H9 (cell line): ENCODE measurements around the gene TXNRD1. TPM values are rescaled to one million over a fixed set of nuclear protein-coding genes. Genes with fewer than 3 reads are reported as not detected.

Experiments
- DNase-seq: peaks from one replicate; pipeline ENCODE4 v3.0.0-alpha.2; 2017
- H2AFZ ChIP-seq: one replicate; pipeline ENCODE4 v1.6.1; 2013; ENCODE audit warnings: mild to moderate bottlenecking, low read length, control low read depth, moderate library complexity
- H2AK5ac ChIP-seq: 2 replicates; pipeline ENCODE4 v1.6.1; 2013; ENCODE audit warnings: low read length, control low read depth, mixed read lengths; ENCODE audit not compliant: insufficient read length
- H2BK120ac ChIP-seq: one replicate; pipeline ENCODE4 v1.6.1; 2013; ENCODE audit warnings: low read depth, mild to moderate bottlenecking, low read length, control low read depth, inconsistent platforms; ENCODE audit not compliant: poor library complexity, severe bottlenecking
- H2BK12ac ChIP-seq: 2 replicates; pipeline ENCODE4 v1.6.1; 2013; ENCODE audit warnings: low read length, control low read depth, mixed read lengths, low read depth; ENCODE audit not compliant: insufficient read length
- H2BK15ac ChIP-seq: 2 replicates; pipeline ENCODE4 v1.6.1; 2013; ENCODE audit warnings: low read depth, low read length, control low read depth
- H2BK20ac ChIP-seq: one replicate; pipeline ENCODE4 v1.6.1; 2013; ENCODE audit warnings: low read depth, mild to moderate bottlenecking, low read length, control low read depth, inconsistent platforms; ENCODE audit not compliant: poor library complexity, severe bottlenecking
- H2BK5ac ChIP-seq: 2 replicates; pipeline ENCODE4 v1.6.1; 2013; ENCODE audit warnings: low read length, control low read depth, mixed read lengths; ENCODE audit not compliant: insufficient read length
- H3K14ac ChIP-seq: 2 replicates; pipeline ENCODE4 v1.6.1; 2013; ENCODE audit warnings: low read length, control low read depth; ENCODE audit not compliant: insufficient read depth
- H3K18ac ChIP-seq: 2 replicates; pipeline ENCODE4 v1.6.1; 2013; ENCODE audit warnings: low read depth, mild to moderate bottlenecking, mixed read lengths, low read length, control low read depth; ENCODE audit not compliant: insufficient read length
- H3K23ac ChIP-seq: 2 replicates; pipeline ENCODE4 v1.6.1; 2013; ENCODE audit warnings: low read length, control low read depth, mixed read lengths, low read depth; ENCODE audit not compliant: insufficient read length
- H3K23me2 ChIP-seq: 2 replicates; pipeline ENCODE4 v1.6.1; 2013; ENCODE audit warnings: low read depth, mild to moderate bottlenecking, mixed read lengths, low read length, control low read depth; ENCODE audit not compliant: insufficient read length, poor library complexity, severe bottlenecking
- H3K27ac ChIP-seq: 2 replicates; pipeline ENCODE4 v1.5.1; 2013; ENCODE audit warnings: low read length, control low read depth, mixed read lengths, low read depth; ENCODE audit not compliant: insufficient read length
- H3K27me3 ChIP-seq: 2 replicates; pipeline ENCODE4 v1.6.1; 2013; ENCODE audit warnings: low read length, control low read depth, inconsistent platforms; ENCODE audit not compliant: insufficient read depth
- H3K4ac ChIP-seq: 2 replicates; pipeline ENCODE4 v1.6.1; 2013; ENCODE audit warnings: low read depth, mild to moderate bottlenecking, control low read depth, inconsistent platforms, low read length, moderate library complexity
- H3K4me1 ChIP-seq: 2 replicates; pipeline ENCODE4 v1.6.1; 2013; ENCODE audit warnings: low read length, control low read depth, inconsistent platforms; ENCODE audit not compliant: insufficient read depth
- H3K4me2 ChIP-seq: 2 replicates; pipeline ENCODE4 v1.6.1; 2013; ENCODE audit warnings: low read length, control low read depth, mixed read lengths; ENCODE audit not compliant: insufficient read length, insufficient read depth
- H3K56ac ChIP-seq: 2 replicates; pipeline ENCODE4 v1.6.1; 2013; ENCODE audit warnings: low read depth, mild to moderate bottlenecking, mixed read lengths, low read length, control low read depth; ENCODE audit not compliant: insufficient read length
- H3K79me1 ChIP-seq: 2 replicates; pipeline ENCODE4 v1.6.1; 2013; ENCODE audit warnings: low read depth, mild to moderate bottlenecking, moderate library complexity, low read length, control low read depth, inconsistent platforms; ENCODE audit not compliant: insufficient read depth, poor library complexity, severe bottlenecking
- H3K79me2 ChIP-seq: 2 replicates; pipeline ENCODE4 v1.6.1; 2013; ENCODE audit warnings: low read length, control low read depth, inconsistent platforms; ENCODE audit not compliant: insufficient read depth
- H3K9ac ChIP-seq: 2 replicates; pipeline ENCODE4 v1.6.1; 2013; ENCODE audit warnings: low read length, control low read depth, mixed read lengths; ENCODE audit not compliant: insufficient read length; ENCODE audit errors: extremely low read depth
- H3K9me3 ChIP-seq: one replicate; pipeline ENCODE4 v1.6.1; 2013; ENCODE audit warnings: low read depth, low read length, inconsistent platforms; ENCODE audit not compliant: control insufficient read depth
- H3T11ph ChIP-seq: one replicate; pipeline ENCODE4 v1.6.1; 2013; ENCODE audit warnings: mild to moderate bottlenecking, low read length, control low read depth, inconsistent platforms
- H4K20me1 ChIP-seq: one replicate; pipeline ENCODE4 v1.6.1; 2013; ENCODE audit not compliant: control insufficient read depth, insufficient read length, insufficient read depth
- H4K5ac ChIP-seq: 2 replicates; pipeline ENCODE4 v1.6.1; 2013; ENCODE audit warnings: low read depth, mild to moderate bottlenecking, mixed read lengths, low read length, control low read depth; ENCODE audit not compliant: insufficient read length
- H4K8ac ChIP-seq: replicated peaks from 2 replicates; pipeline ENCODE4 v1.6.1; 2013; ENCODE audit warnings: low read length, control low read depth, mixed read lengths, low read depth; ENCODE audit not compliant: insufficient read length
- H4K91ac ChIP-seq: 2 replicates; pipeline ENCODE4 v1.6.1; 2013; ENCODE audit warnings: low read depth, mild to moderate bottlenecking, moderate library complexity, mixed read lengths, low read length, control low read depth; ENCODE audit not compliant: insufficient read length
- H3K27ac Mint-ChIP-seq, 3 experiments: 2 replicates in 2 of 3; 3 replicates in 1 of 3; pipeline ENCODE4 v1.8.0; 2020 to 2021; ENCODE audit warnings: mixed read lengths in 3 of 3, mild to moderate bottlenecking in 1 of 3, moderate library complexity in 1 of 3
- H3K27me3 Mint-ChIP-seq: 2 replicates; pipeline ENCODE4 v1.8.0; 2021; ENCODE audit warnings: low read depth, mild to moderate bottlenecking, moderate library complexity, mixed read lengths
- H3K36me3 Mint-ChIP-seq, 3 experiments: 2 replicates in 2 of 3; 3 replicates in 1 of 3; pipeline ENCODE4 v1.8.0; 2020 to 2021; ENCODE audit warnings: low read depth in 3 of 3, mixed read lengths in 3 of 3; ENCODE audit not compliant: insufficient read depth in 1 of 3
- H3K4me1 Mint-ChIP-seq, 2 experiments: 2 replicates each; pipeline ENCODE4 v1.8.0; 2020; ENCODE audit warnings: mixed read lengths in 2 of 2
- H3K4me3 Mint-ChIP-seq, 2 experiments: 2 replicates in 1 of 2; 3 replicates in 1 of 2; pipeline ENCODE4 v1.8.0; 2020 to 2021; ENCODE audit warnings: mild to moderate bottlenecking in 2 of 2, mixed read lengths in 2 of 2, moderate library complexity in 1 of 2
- H3K9me3 Mint-ChIP-seq, 2 experiments: 2 replicates in 1 of 2; 3 replicates in 1 of 2; pipeline ENCODE4 v1.8.0; 2020; ENCODE audit warnings: mild to moderate bottlenecking in 2 of 2, mixed read lengths in 2 of 2, moderate library complexity in 1 of 2
- WGBS: extraction: QIAGEN DNeasy Blood & Tissue Kit; methylation state at CpG from one replicate; pipeline ENCODE4 v1.1.7; 2013; ENCODE audit warnings: missing lambda C conversion rate, low lambda C conversion rate, mixed read lengths; ENCODE audit not compliant: insufficient read length; ENCODE audit errors: extremely low coverage; 5-methylcytosine and 5-hydroxymethylcytosine counted together
- total RNA-seq: library from RNA; stranded (reverse); gene quantifications from 2 replicates; pipeline ENCODE4 v1.2.1, GENCODE V29; 2021
- TF ChIP-seq, protein P1 (sequence below): fragments of 200-600 bp; sonication (generic); conservative IDR thresholded peaks from 3 replicates; pipeline ENCODE4 v1.8.0; 2021; ENCODE audit warnings: antibody characterized with exemption, mild to moderate bottlenecking

Gene TXNRD1
- total RNA-seq, 1 experiment from 2014 or later = 100 TPM

DNA sequence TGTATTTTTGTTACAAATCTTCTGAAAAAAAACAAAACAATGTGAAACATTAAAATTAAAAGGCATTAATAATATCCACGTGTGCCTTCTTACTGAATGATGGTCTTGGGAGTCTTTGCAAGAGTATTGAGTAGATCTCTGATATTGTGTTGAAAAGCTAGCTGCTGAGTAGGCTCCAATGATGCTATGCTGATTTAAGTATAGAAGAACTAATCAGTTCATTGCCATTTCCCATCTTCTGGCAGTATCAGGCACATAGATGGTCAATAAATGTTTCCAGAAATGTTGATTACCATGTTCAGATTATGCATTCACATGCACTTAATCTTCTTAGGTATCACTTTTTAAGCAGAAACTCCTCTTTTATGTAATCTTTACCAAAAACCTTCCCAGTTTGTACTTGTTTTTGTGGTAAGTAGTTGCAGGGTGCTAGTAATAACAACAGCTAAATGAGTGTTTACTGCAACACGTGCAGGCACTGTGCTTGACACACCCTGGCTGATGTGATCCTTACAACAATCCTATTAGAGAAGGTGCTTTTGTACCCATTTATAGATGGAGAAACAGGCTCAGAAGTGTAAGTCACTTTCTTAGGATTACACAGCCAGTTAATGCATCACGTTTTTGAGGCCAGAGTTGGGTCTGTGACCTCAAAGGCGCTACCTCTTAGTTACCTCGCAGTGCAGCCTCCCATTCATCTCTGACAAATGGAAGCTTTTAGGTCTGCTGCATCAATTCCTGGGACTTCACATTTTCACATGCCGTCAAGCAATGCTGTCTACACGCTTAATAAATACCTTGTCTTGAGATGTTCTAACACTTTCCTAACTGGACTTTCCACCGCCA is 134.9 kb downstream of the TXNRD1 start:
- Histone ChIP-seq H2BK20ac (no peak overlapping the region), H3K27ac (peak overlapping the region; percentile 33), H3K56ac (no peak overlapping the region), H3K9ac (no peak overlapping the region), H3K27me3 (no peaks in the 10 kb centered on the region), H4K8ac (no peak overlapping the region), H3T11ph (no peak overlapping the region), H3K79me2 (no peaks in the 10 kb centered on the region), H3K4me1 (peaks cover 9% of the 10 kb centered on the region), H3K79me1 (no peaks in the 10 kb centered on the region), H4K91ac (no peak overlapping the region), H3K23me2 (no peaks in the 10 kb centered on the region), H4K20me1 (no peaks in the 10 kb centered on the region), H2BK5ac (no peak overlapping the region), H3K4ac (no peak overlapping the region), H3K23ac (no peak overlapping the region), H4K5ac (no peak overlapping the region), H2AK5ac (no peak overlapping the region), H2BK12ac (no peak overlapping the region), H3K14ac (no peak overlapping the region), H3K18ac (no peak overlapping the region), H2BK120ac (no peak overlapping the region), H3K9me3 (no peaks in the 10 kb centered on the region), H2AFZ (no peak overlapping the region), H3K4me2 (peak overlapping the region; percentile 20), H2BK15ac (no peak overlapping the region)
- DNase-seq = no peak
- peaks cover 15 to 22% of the 10 kb centered on the region in 2 experiments for H3K4me1 Mint-ChIP-seq
- no peaks in the 10 kb centered on the region for H3K27me3 Mint-ChIP-seq
- H3K9me3 Mint-ChIP-seq = no peaks in the 10 kb centered on the region
- no CpG with 5 or more reads among the region's 8 CpGs for WGBS
- H3K27ac Mint-ChIP-seq = peak overlapping the region; percentile 37 to 87 (median 58); a peak in 5 of 7 replicates
- H3K36me3 Mint-ChIP-seq = peaks cover 10 to 32% (median 26%) of the 10 kb centered on the region in 3 experiments; a peak in 6 of 7 replicates
- H3K4me3 Mint-ChIP-seq = no peak overlapping the region
- TF ChIP-seq, protein P1, sequence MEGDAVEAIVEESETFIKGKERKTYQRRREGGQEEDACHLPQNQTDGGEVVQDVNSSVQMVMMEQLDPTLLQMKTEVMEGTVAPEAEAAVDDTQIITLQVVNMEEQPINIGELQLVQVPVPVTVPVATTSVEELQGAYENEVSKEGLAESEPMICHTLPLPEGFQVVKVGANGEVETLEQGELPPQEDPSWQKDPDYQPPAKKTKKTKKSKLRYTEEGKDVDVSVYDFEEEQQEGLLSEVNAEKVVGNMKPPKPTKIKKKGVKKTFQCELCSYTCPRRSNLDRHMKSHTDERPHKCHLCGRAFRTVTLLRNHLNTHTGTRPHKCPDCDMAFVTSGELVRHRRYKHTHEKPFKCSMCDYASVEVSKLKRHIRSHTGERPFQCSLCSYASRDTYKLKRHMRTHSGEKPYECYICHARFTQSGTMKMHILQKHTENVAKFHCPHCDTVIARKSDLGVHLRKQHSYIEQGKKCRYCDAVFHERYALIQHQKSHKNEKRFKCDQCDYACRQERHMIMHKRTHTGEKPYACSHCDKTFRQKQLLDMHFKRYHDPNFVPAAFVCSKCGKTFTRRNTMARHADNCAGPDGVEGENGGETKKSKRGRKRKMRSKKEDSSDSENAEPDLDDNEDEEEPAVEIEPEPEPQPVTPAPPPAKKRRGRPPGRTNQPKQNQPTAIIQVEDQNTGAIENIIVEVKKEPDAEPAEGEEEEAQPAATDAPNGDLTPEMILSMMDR = no peak
